ENCODE results near the gene ASCC1. TPM values are rescaled to one million over a fixed set of nuclear protein-coding genes. Genes with fewer than 3 reads are reported as not detected.

Gene ASCC1
- total and polyA plus RNA-seq, 2 of the 13 experiments (the other 11 are each of a cell fraction or from before 2014, with no cell fraction given): 21.6 to 30.1 TPM

GRCh38 chr10:72228318-72228751 lies 12.3 kb upstream of the ASCC1 start:
- peaks cover 25% of the 10 kb centered on the region for H3K79me2 ChIP-seq (ENCODE audit: insufficient read depth, low read length)
- H3K27me3 ChIP-seq (ENCODE audit: control insufficient read depth in 1 of 2, insufficient read depth in 2 of 2, low read length in 2 of 2): no peaks in the 10 kb centered on the region
- 96% methylated on average over 2 of the region's 2 CpGs for WGBS (ENCODE audit: low lambda C conversion rate)
- in situ Hi-C loops (cut with HindIII; ENCODE audit: extremely low pct_ligation_motif_present, low pct_unique_long_range_greater_than_20kb): no loop called here
- POLR2A ChIA-PET: interaction anchor here (1.1 to 1.7 kb wide), 2 partner anchors 9 to 45 kb away, joined by 3 to 4 read pairs; partner anchors contain the start of gene DDIT4
- no peak overlapping the region for H2AFZ ChIP-seq (ENCODE audit: low read length)
- no peak overlapping the region for H3K4me2 ChIP-seq (ENCODE audit: low read depth, low read length)
- no TSS peak for BruUV-seq (replicated peaks)
- no peak for DNase-seq (ENCODE audit: low spot score)
- no peak overlapping the region for H3K27ac ChIP-seq (ENCODE audit: extremely low read length, insufficient read depth, low read length)
- no peak for ATAC-seq
- no peak for FAIRE-seq
- H3K9ac ChIP-seq (ENCODE audit: insufficient read depth, low read depth, low read length): no peak overlapping the region
- intact Hi-C loops (cut with micrococcal nuclease; ENCODE audit: unreplicated experiment): loop anchor here (10.0 kb wide), 2 partner anchors 96 to 104 kb away; no protein-coding TSS in a partner anchor
- CTCF ChIA-PET (ENCODE audit: low intra/inter-chr PET ratio, low total read pairs): no interaction called here
- H3K4me3 ChIP-seq (replicated peaks in 1 of 3; ENCODE audit: insufficient read depth in 1 of 3, low read depth in 2 of 3, low read length in 3 of 3): no peak overlapping the region
- H3K9me3 ChIP-seq (ENCODE audit: low read length): no peaks in the 10 kb centered on the region
- H4K20me1 ChIP-seq (ENCODE audit: insufficient read depth, low read length): no peaks in the 10 kb centered on the region
- peaks cover 11 to 28% of the 10 kb centered on the region in 2 experiments; a peak in 4 of 5 replicates for H3K36me3 ChIP-seq (replicated peaks in 1 of 2; ENCODE audit: control insufficient read depth in 1 of 2, insufficient read depth in 2 of 2, low read length in 2 of 2)
- H3K4me1 ChIP-seq (ENCODE audit: insufficient read depth, low read length): peaks cover 14% of the 10 kb centered on the region; the same call in 1 of the 2 replicates
- TF ChIP-seq ZNF3 (CRISPR knock-in tag; IDR thresholded peaks at IDR 0.05): no peak
- no peak for TF ChIP-seq ZNF878 (CRISPR knock-in tag; IDR thresholded peaks at IDR 0.05)
- TF ChIP-seq BATF2 (CRISPR knock-in tag; IDR thresholded peaks at IDR 0.05): no peak
- TF ChIP-seq ZNF441 (CRISPR knock-in tag; IDR thresholded peaks at IDR 0.05; ENCODE audit: borderline replicate concordance): no peak
- no peak for TF ChIP-seq PTBP1 (IDR thresholded peaks at IDR 0.05; ENCODE audit: low read depth, low read length, poor library complexity, severe bottlenecking)
- TF ChIP-seq ZNF275 (CRISPR knock-in tag; IDR thresholded peaks at IDR 0.05; ENCODE audit: borderline replicate concordance): no peak
- TF ChIP-seq ZNF530 (CRISPR knock-in tag; IDR thresholded peaks at IDR 0.05; ENCODE audit: low read depth): no peak
- TF ChIP-seq ZNF280D (CRISPR knock-in tag; IDR thresholded peaks at IDR 0.05): no peak
- no peak for TF ChIP-seq SP140L (CRISPR knock-in tag; IDR thresholded peaks at IDR 0.05; ENCODE audit: borderline replicate concordance)
- TF ChIP-seq ZBTB10 (CRISPR knock-in tag; IDR thresholded peaks at IDR 0.05; ENCODE audit: borderline replicate concordance): no peak
- no peak for TF ChIP-seq ETV6 (CRISPR knock-in tag; conservative IDR thresholded peaks at IDR 0.05)
- TF ChIP-seq MLXIP (CRISPR knock-in tag; IDR thresholded peaks at IDR 0.05; ENCODE audit: borderline replicate concordance): no peak
- TF ChIP-seq CBX2 (IDR thresholded peaks at IDR 0.05; ENCODE audit: low read depth, low read length): no peak
- TF ChIP-seq CBX2 (CRISPR knock-in tag; IDR thresholded peaks at IDR 0.05; ENCODE audit: low read depth): no peak

All from HepG2 (cell line).